PC-3 (cell line): ENCODE measurements around the gene ZMYM2. TPM values are rescaled to one million over a fixed set of nuclear protein-coding genes. Genes with fewer than 3 reads are reported as not detected.

Source experiments
- ATAC-seq: fragments of 200-7000 bp; cut with Tn5 transposase; 2 replicates; pipeline ENCODE4 v1.9.1; 2020; ENCODE audit warnings: mild to moderate bottlenecking, moderate library complexity
- BruUV-seq: library from RNA; stranded (reverse); fragments of 400-500 nt; replicated peaks from 2 replicates; lab custom pipeline; 2021; lab: Mats Ljungman, UMichigan
- CTCF ChIA-PET: fragments of 300-600 bp; sonication (Branson Sonifier 250); formaldehyde crosslinking; loops from one replicate; lab custom pipeline; 2022; ENCODE audit warnings: antibody characterized with exemption; lab: Charles Lee
- POLR2A ChIA-PET: fragments of 300-600 bp; sonication (Branson Sonifier 250); formaldehyde crosslinking; loops from one replicate; lab custom pipeline; 2022; ENCODE audit warnings: antibody characterized with exemption; ENCODE audit not compliant: unreplicated experiment; lab: Charles Lee
- DNase-seq: peaks from one replicate; pipeline ENCODE4 v3.0.0-alpha.2; 2015
- H2AFZ ChIP-seq: fragments of 300-600 bp; sonication (generic); 2 replicates; pipeline ENCODE4 v1.6.0; 2016; ENCODE audit warnings: antibody characterized with exemption, low read length
- H3F3A ChIP-seq: fragments of 300-600 bp; sonication (generic); one replicate; pipeline ENCODE4 v1.6.0; 2017; ENCODE audit warnings: antibody characterized with exemption, low read length, control low read depth, mild to moderate bottlenecking; ENCODE audit not compliant: unreplicated experiment
- H3K27ac ChIP-seq: fragments of 300-600 bp; sonication (generic); 2 replicates; pipeline ENCODE4 v1.5.1; 2016; ENCODE audit warnings: mild to moderate bottlenecking, low read length
- H3K27me3 ChIP-seq: fragments of 300-600 bp; sonication (generic); 2 replicates; pipeline ENCODE4 v1.6.1; 2016; ENCODE audit warnings: low read length, mixed read lengths
- H3K36me3 ChIP-seq: fragments of 300-600 bp; sonication (generic); 2 replicates; pipeline ENCODE4 v1.6.1; 2016; ENCODE audit warnings: low read depth, mixed run types, low read length, mixed read lengths
- H3K4me1 ChIP-seq: fragments of 300-600 bp; sonication (generic); 2 replicates; pipeline ENCODE4 v1.5.1; 2016; ENCODE audit warnings: low read length; ENCODE audit not compliant: insufficient read depth
- H3K4me2 ChIP-seq: fragments of 300-600 bp; sonication (generic); 2 replicates; pipeline ENCODE4 v1.6.0; 2016; ENCODE audit warnings: low read length
- H3K4me3 ChIP-seq: fragments of 300-600 bp; sonication (generic); 2 replicates; pipeline ENCODE4 v1.5.1; 2016; ENCODE audit warnings: mild to moderate bottlenecking, low read length, mixed read lengths
- H3K79me2 ChIP-seq: fragments of 300-600 bp; sonication (generic); 2 replicates; pipeline ENCODE4 v1.6.1; 2017; ENCODE audit warnings: low read length, mixed read lengths
- H3K9ac ChIP-seq: fragments of 300-600 bp; sonication (generic); 2 replicates; pipeline ENCODE4 v1.6.0; 2016; ENCODE audit warnings: mild to moderate bottlenecking, low read length
- H3K9me2 ChIP-seq: fragments of 300-600 bp; sonication (generic); replicated peaks from 2 replicates; pipeline ENCODE4 v1.6.1; 2016; ENCODE audit warnings: mixed run types, low read length, mixed read lengths
- H3K9me3 ChIP-seq: fragments of 300-600 bp; sonication (generic); 2 replicates; pipeline ENCODE4 v1.6.1; 2016; ENCODE audit warnings: low read length, mixed read lengths
- H4K20me1 ChIP-seq: fragments of 300-600 bp; sonication (generic); 2 replicates; pipeline ENCODE4 v1.6.1; 2016; ENCODE audit warnings: low read length, mixed read lengths
- EZH2 ChIP-seq: fragments of 300-600 bp; sonication (generic); IDR thresholded peaks from one replicate; pipeline ENCODE4 v1.6.1; 2017; ENCODE audit warnings: antibody characterized with exemption, mild to moderate bottlenecking, low read length; ENCODE audit not compliant: unreplicated experiment
- EZH2phosphoT487 ChIP-seq: fragments of 300-600 bp; sonication (generic); IDR thresholded peaks from 2 replicates; pipeline ENCODE4 v1.6.1; 2018; ENCODE audit warnings: mild to moderate bottlenecking, antibody characterized with exemption, low read length, borderline replicate concordance
- intact Hi-C: fragments of 100-400 bp; cut with micrococcal nuclease; formaldehyde crosslinking; loops from 2 replicates; pipeline ENCODE4 v1.9.0; 2023
- total RNA-seq: library from RNA; depleted of rRNA; stranded (reverse); fragments of >200 nt; gene quantifications from 2 replicates; pipeline ENCODE4 v1.2.3, GENCODE V29; 2014
- TF ChIP-seq, protein P1 (sequence below): fragments of 300-600 bp; sonication (generic); conservative IDR thresholded peaks from 2 replicates; pipeline ENCODE4 v1.5.1; 2017; ENCODE audit warnings: antibody characterized with exemption, low read depth, mild to moderate bottlenecking, low read length

The ZMYM2 gene
- total RNA-seq, 1 experiment from 2014 or later = 34.7 TPM

DNA sequence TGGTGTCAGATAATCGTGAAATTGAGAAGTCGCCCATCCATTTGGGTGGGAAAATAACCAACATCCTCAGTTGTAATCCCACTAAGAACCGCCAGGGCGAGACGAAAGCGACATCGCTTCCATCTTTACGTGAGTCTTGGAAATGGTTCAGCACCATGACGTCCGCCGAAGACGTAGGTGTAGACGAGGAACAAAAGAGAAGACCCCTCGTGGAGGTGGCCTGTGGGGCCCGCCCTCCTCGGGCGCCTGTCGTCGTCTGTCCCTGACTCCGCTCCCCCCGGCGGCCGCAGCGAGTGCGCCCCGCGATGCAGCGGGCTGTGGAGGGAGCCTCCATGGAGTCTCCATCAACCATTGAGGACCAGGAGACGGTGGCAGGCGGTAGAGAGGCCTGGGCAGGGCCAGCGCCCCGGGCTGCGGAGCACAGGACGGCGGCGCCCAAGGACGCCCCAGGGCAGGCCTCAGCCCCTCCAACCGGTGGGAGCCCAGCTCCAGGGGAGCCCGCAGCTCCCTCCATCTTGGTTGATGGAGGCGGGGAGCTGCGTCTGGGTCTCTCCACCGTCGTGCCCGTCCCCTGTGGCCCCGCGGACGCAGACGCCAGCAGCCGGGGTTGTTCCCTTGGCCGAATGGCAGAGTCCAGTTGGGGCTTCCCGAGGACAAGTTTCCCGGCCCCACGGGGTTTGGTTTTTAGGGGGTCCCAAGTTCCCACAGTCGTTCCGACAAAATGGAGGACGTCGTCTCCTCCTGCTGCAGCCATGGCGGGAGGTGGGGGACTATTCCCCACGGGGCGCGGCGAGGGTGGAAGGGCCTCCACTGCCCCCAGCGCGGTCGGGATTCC is 990 bp upstream of the ZMYM2 start:
- Histone ChIP-seq H2AFZ (peak overlapping the region; percentile 94), H4K20me1 (peaks cover 19% of the 10 kb centered on the region), H3K79me2 (peaks cover 31% of the 10 kb centered on the region), H3K9me2 (no peaks in the 10 kb centered on the region), H3K4me2 (peak overlapping the region; percentile 89), H3K9me3 (no peaks in the 10 kb centered on the region), H3K36me3 (peaks cover 16% of the 10 kb centered on the region), H3K9ac (peak overlapping the region; percentile 82), H3K27ac (peak overlapping the region; percentile 62), H3K4me3 (peak overlapping the region; percentile 69), H3F3A (no peaks in the 10 kb centered on the region), H3K27me3 (no peaks in the 10 kb centered on the region), H3K4me1 (peaks cover 31% of the 10 kb centered on the region)
- BruUV-seq = TSS peak; percentile 82
- TF ChIP-seq EZH2phosphoT487 (no peak), EZH2 (no peak)
- TF ChIP-seq, protein P1, sequence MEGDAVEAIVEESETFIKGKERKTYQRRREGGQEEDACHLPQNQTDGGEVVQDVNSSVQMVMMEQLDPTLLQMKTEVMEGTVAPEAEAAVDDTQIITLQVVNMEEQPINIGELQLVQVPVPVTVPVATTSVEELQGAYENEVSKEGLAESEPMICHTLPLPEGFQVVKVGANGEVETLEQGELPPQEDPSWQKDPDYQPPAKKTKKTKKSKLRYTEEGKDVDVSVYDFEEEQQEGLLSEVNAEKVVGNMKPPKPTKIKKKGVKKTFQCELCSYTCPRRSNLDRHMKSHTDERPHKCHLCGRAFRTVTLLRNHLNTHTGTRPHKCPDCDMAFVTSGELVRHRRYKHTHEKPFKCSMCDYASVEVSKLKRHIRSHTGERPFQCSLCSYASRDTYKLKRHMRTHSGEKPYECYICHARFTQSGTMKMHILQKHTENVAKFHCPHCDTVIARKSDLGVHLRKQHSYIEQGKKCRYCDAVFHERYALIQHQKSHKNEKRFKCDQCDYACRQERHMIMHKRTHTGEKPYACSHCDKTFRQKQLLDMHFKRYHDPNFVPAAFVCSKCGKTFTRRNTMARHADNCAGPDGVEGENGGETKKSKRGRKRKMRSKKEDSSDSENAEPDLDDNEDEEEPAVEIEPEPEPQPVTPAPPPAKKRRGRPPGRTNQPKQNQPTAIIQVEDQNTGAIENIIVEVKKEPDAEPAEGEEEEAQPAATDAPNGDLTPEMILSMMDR = peak; percentile 61; the same call in 1 of the 2 replicates
- POLR2A ChIA-PET = no interaction called here
- no peak for ATAC-seq
- peak; percentile 75 for DNase-seq
- CTCF ChIA-PET = interaction anchor here (0.6 kb wide), 1 partner anchor 16 kb away, joined by 3 read pairs; no protein-coding TSS in a partner anchor
- intact Hi-C loops = loop anchor here (5.0 kb wide), 1 partner anchor 175 kb away; the partner anchor contains the start of gene PSPC1

DNA sequence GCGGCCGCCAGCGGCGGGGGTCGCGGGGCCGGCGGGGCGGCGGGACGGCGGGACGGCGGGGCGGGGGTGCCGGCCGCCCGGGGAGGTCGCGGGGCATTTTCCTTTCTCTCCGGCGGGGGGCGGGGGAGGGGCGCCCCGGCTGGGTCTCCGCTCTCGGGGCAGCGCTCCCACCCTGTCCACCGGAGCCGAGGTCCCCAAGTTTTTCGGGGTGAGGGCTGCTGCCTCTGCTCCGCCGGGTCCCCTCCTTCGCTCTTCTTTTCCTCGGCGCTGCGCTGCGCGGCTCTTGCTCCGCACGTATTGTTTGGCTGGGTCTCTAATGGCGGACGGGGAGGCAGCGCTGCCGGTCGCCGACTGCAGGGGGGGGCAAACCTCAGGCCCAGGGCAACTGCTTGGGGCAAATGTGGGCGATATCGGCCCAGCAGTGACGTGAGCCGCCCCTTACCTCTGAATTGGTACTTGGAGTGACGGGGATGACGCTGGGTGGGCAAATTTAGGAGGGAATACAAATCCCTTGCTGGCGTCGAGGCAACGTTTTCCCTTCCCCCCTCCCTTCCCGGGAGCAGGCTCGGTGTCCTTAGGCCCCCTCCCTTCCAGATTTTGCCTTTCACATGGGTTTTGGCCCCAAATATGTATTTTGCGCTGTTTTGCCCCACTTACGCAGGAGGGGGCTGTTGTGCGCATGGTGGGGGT is 759 bp downstream of the ZMYM2 start:
- Histone ChIP-seq H3K27ac (peak overlapping the region; percentile 37), H3K27me3 (no peaks in the 10 kb centered on the region), H3K9me2 (no peaks in the 10 kb centered on the region), H2AFZ (peak overlapping the region; percentile 83), H3K4me2 (peak overlapping the region; percentile 94), H3K36me3 (peaks cover 26% of the 10 kb centered on the region), H3K9ac (peak overlapping the region; percentile 78), H3K4me3 (peak overlapping the region; percentile 81), H4K20me1 (peaks cover 19% of the 10 kb centered on the region), H3F3A (no peaks in the 10 kb centered on the region), H3K9me3 (no peaks in the 10 kb centered on the region), H3K4me1 (peaks cover 31% of the 10 kb centered on the region), H3K79me2 (peaks cover 48% of the 10 kb centered on the region)
- CTCF ChIA-PET = interaction anchor here (0.6 to 1.1 kb wide), 3 partner anchors 32 to 172 kb away, joined by 4 to 13 read pairs (median 8); no protein-coding TSS in a partner anchor
- TF ChIP-seq EZH2 (no peak), EZH2phosphoT487 (no peak)
- POLR2A ChIA-PET = no interaction called here
- BruUV-seq = no TSS peak
- ATAC-seq (peak; percentile 11; the same call in 1 of the 2 replicates), DNase-seq (peak; percentile 27)
- intact Hi-C loops = loop anchor here (5.0 kb wide), 1 partner anchor 177 kb away; the partner anchor contains the start of gene PSPC1
